HCT116 (cell line): ENCODE measurements around the gene HDAC7. TPM values are rescaled to one million over a fixed set of nuclear protein-coding genes. Genes with fewer than 3 reads are reported as not detected.

Experiments
- ATAC-seq: fragments of 200-7000 bp; cut with Tn5 transposase; 2 replicates; pipeline ENCODE4 v1.9.1; 2020; ENCODE audit warnings: mild to moderate bottlenecking, moderate library complexity
- BruUV-seq: library from RNA; stranded (reverse); fragments of 400-500 nt; replicated peaks from 2 replicates; lab custom pipeline; 2021; lab: Mats Ljungman, UMichigan
- CTCF ChIA-PET: fragments of 300-600 bp; sonication (Branson Sonifier 250); formaldehyde crosslinking; loops from one replicate; lab custom pipeline; 2021; ENCODE audit warnings: antibody characterized with exemption; lab: Charles Lee
- POLR2A ChIA-PET: fragments of 300-600, 350-600 bp; sonication (Branson Sonifier 250); formaldehyde crosslinking; loops from one replicate; lab custom pipeline; 2021; ENCODE audit warnings: antibody characterized with exemption; lab: Charles Lee
- RAD21 ChIA-PET, 2 experiments: fragments of 300-600 bp; sonication (Branson Sonifier 250); formaldehyde crosslinking; loops; one replicate each; lab custom pipeline; 2023; ENCODE audit warnings: low total read pairs in 2 of 2; ENCODE audit not compliant: uncharacterized antibody in 2 of 2, unreplicated experiment in 2 of 2, low non-redundant PET in 1 of 2; lab: Charles Lee
- DNase-seq: peaks from one replicate; pipeline ENCODE4 v3.0.0-alpha.2; 2010; ENCODE audit warnings: low read depth, low spot score
- H2AFZ ChIP-seq: fragments of 200-600 bp; shearing (Covaris generic), sonication (generic); 2 replicates; pipeline ENCODE4 v1.6.1; 2017; ENCODE audit warnings: low read depth, mixed run types, mixed read lengths, antibody characterized with exemption, low read length; ENCODE audit not compliant: poor library complexity, severe bottlenecking
- H3K27ac ChIP-seq: 2 replicates; pipeline ENCODE4 v1.5.1; 2012; ENCODE audit warnings: low read depth, low read length
- H3K27me3 ChIP-seq: fragments of 200-600 bp; sonication (generic); 2 replicates; pipeline ENCODE4 v1.6.1; 2016; ENCODE audit warnings: mixed run types, low read length, mixed read lengths; ENCODE audit not compliant: insufficient read depth
- H3K36me3 ChIP-seq, 2 experiments: fragments of 200-500 bp in 1 of 2; fragments of 200-600 bp in 1 of 2; sonication (Bioruptor generic) in 1 of 2; sonication (generic) in 1 of 2; 2 replicates each; pipeline versions ENCODE4 v1.5.1 to v1.6.1; 2014 to 2016; ENCODE audit warnings: low read length in 2 of 2, inconsistent platforms in 1 of 2, mixed read lengths in 1 of 2, mixed run types in 1 of 2; ENCODE audit not compliant: insufficient read depth in 2 of 2, control insufficient read depth in 1 of 2
- H3K4me1 ChIP-seq, 2 experiments: fragments of 200-600 bp in 1 of 2; sonication (generic) in 1 of 2; 2 replicates each; pipeline versions ENCODE4 v1.5.1 to v1.6.1; 2012 to 2017; ENCODE audit warnings: low read length in 2 of 2, inconsistent platforms in 1 of 2, mild to moderate bottlenecking in 1 of 2, mixed read lengths in 1 of 2, mixed run types in 1 of 2, moderate library complexity in 1 of 2; ENCODE audit not compliant: insufficient read depth in 2 of 2, control insufficient read depth in 1 of 2
- H3K4me2 ChIP-seq: fragments of 200-600 bp; sonication (generic); 2 replicates; pipeline ENCODE4 v1.6.1; 2017; ENCODE audit warnings: mixed run types, low read length, mixed read lengths
- H3K4me3 ChIP-seq, 2 experiments: fragments of 200-600 bp in 1 of 2; sonication (generic) in 1 of 2; replicated peaks in 1 of 2; 2 replicates each; pipeline ENCODE4 v1.5.1; 2011 to 2016; ENCODE audit warnings: low read length in 2 of 2, control low read depth in 1 of 2, low read depth in 1 of 2, mild to moderate bottlenecking in 1 of 2, mixed read lengths in 1 of 2, mixed run types in 1 of 2
- H3K79me2 ChIP-seq: fragments of 200-600 bp; sonication (generic); 2 replicates; pipeline ENCODE4 v1.6.1; 2017; ENCODE audit warnings: mild to moderate bottlenecking, mixed run types, low read length, moderate library complexity, mixed read lengths; ENCODE audit not compliant: insufficient read depth
- H3K9ac ChIP-seq: fragments of 200-600 bp; sonication (generic); 2 replicates; pipeline ENCODE4 v1.6.1; 2016; ENCODE audit warnings: low read length, mixed read lengths
- H3K9me2 ChIP-seq: fragments of 200-600 bp; sonication (generic), shearing (Covaris generic); 2 replicates; pipeline ENCODE4 v1.6.1; 2017; ENCODE audit warnings: mixed run types, mild to moderate bottlenecking, moderate library complexity; ENCODE audit not compliant: insufficient read depth
- H3K9me3 ChIP-seq, 2 experiments: fragments of 200-500 bp in 1 of 2; fragments of 200-600 bp in 1 of 2; sonication (Bioruptor generic) in 1 of 2; sonication (generic) in 1 of 2; 2 replicates each; pipeline ENCODE4 v1.6.1; 2014 to 2017; ENCODE audit warnings: low read length in 2 of 2, mixed read lengths in 2 of 2, inconsistent platforms in 1 of 2, low read depth in 1 of 2, mild to moderate bottlenecking in 1 of 2, mixed run types in 1 of 2, moderate library complexity in 1 of 2; ENCODE audit not compliant: control insufficient read depth in 1 of 2, insufficient read depth in 1 of 2
- H4K20me1 ChIP-seq: fragments of 200-600 bp; sonication (generic), shearing (Covaris generic); 2 replicates; pipeline ENCODE4 v1.6.1; 2017; ENCODE audit warnings: mixed run types, mild to moderate bottlenecking, moderate library complexity; ENCODE audit not compliant: insufficient read depth
- CEBPB ChIP-seq: IDR thresholded peaks from 2 replicates; pipeline ENCODE4 v1.6.1; 2012; ENCODE audit warnings: low read depth
- EGR1 ChIP-seq: IDR thresholded peaks from 2 replicates; pipeline ENCODE4 v1.6.1; 2012; ENCODE audit warnings: low read depth
- ELF1 ChIP-seq: IDR thresholded peaks from 2 replicates; pipeline ENCODE4 v1.6.1; 2012; ENCODE audit warnings: low read depth, borderline replicate concordance
- EZH2 ChIP-seq: fragments of 200-600 bp; sonication (generic); IDR thresholded peaks from 2 replicates; pipeline ENCODE4 v1.6.1; 2017; ENCODE audit warnings: antibody characterized with exemption, mixed run types
- EZH2phosphoT487 ChIP-seq: fragments of 200-600 bp; IDR thresholded peaks from 2 replicates; pipeline ENCODE4 v1.6.1; 2018; ENCODE audit warnings: antibody characterized with exemption, borderline replicate concordance
- JUND ChIP-seq: IDR thresholded peaks from 2 replicates; pipeline ENCODE4 v1.6.1; 2012
- POLR2A ChIP-seq: IDR thresholded peaks from 2 replicates; pipeline ENCODE4 v1.7.0; 2011; ENCODE audit warnings: borderline replicate concordance; ENCODE audit not compliant: insufficient read depth, insufficient read length; ENCODE audit errors: extremely low read depth
- POLR2AphosphoS5 ChIP-seq: IDR thresholded peaks from 2 replicates; pipeline ENCODE4 v1.6.1; 2011; ENCODE audit warnings: mild to moderate bottlenecking, low read depth, low read length, moderate library complexity
- SIN3A ChIP-seq: IDR thresholded peaks from 2 replicates; pipeline ENCODE4 v1.6.1; 2012; ENCODE audit warnings: low read depth
- SP1 ChIP-seq: IDR thresholded peaks from 2 replicates; pipeline ENCODE4 v1.6.1; 2012; ENCODE audit warnings: low read depth
- SRF ChIP-seq: IDR thresholded peaks from 2 replicates; pipeline ENCODE4 v1.6.1; 2012; ENCODE audit warnings: low read depth
- ZFX ChIP-seq: fragments of 450-650 bp; IDR thresholded peaks from 2 replicates; pipeline ENCODE4 v1.6.1; 2017
- ZNF274 ChIP-seq: fragments of 200-500 bp; sonication (Bioruptor generic); IDR thresholded peaks from 2 replicates; pipeline ENCODE4 v1.6.1; 2014; ENCODE audit warnings: mild to moderate bottlenecking, low read depth, low read length, inconsistent platforms
- intact Hi-C: fragments of 100-400 bp; cut with micrococcal nuclease; formaldehyde crosslinking; loops from 2 replicates; pipeline ENCODE4 v1.10.0; 2022
- total RNA-seq: library from RNA; stranded (reverse); gene quantifications from one replicate; pipeline ENCODE4 v1.2.1, GENCODE V29; 2021; ENCODE audit not compliant: unreplicated experiment
- TF ChIP-seq, protein P1 (sequence below): IDR thresholded peaks from 2 replicates; pipeline ENCODE4 v1.6.1; 2011; ENCODE audit warnings: mild to moderate bottlenecking, low read length, moderate library complexity; ENCODE audit not compliant: insufficient replicate concordance; ENCODE audit errors: extremely low read depth

HDAC7 gene
- total RNA-seq, 1 experiment from 2014 or later, result 38.1 TPM

DNA sequence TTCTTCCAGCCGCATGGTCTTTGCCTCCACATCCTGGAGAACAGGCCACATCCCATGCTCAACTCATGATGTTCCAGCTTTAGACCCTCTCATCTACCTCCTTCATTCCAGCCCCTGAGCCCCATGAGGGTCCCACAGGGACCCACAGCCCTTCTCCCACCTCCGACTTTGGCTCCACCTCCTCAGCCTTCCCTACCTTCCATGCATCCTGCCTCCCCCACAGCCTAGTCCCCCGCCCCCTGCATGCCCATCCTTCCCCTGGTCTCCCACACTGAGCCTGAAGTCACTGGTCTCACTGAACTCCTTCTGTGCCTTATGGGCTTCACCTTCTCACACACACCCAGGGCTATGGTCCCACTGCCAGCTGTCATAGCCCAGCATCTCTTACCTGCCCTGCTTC is 70.8 kb downstream of the HDAC7 start:
- H3K9ac ChIP-seq, result no peak overlapping the region
- ChIA-PET RAD21 (no interaction called here), CTCF (no interaction called here), POLR2A (no interaction called here)
- no TSS peak for BruUV-seq
- H3K9me3 ChIP-seq, result no peaks in the 10 kb centered on the region
- H2AFZ ChIP-seq, result no peak overlapping the region
- H3K27ac ChIP-seq, result no peak overlapping the region
- no peaks in the 10 kb centered on the region for H3K9me2 ChIP-seq
- DNase-seq (no peak), ATAC-seq (no peak)
- H4K20me1 ChIP-seq, result no peaks in the 10 kb centered on the region
- intact Hi-C loops, result no loop called here
- H3K4me1 ChIP-seq, result peaks cover 19 to 32% of the 10 kb centered on the region in 2 experiments
- TF ChIP-seq SRF (no peak), ZNF274 (no peak), POLR2AphosphoS5 (no peak), JUND (no peak), CEBPB (no peak), POLR2A (no peak), EGR1 (no peak), SP1 (no peak), SIN3A (no peak), ELF1 (no peak), EZH2 (no peak), EZH2phosphoT487 (no peak), ZFX (no peak)
- TF ChIP-seq, protein P1, sequence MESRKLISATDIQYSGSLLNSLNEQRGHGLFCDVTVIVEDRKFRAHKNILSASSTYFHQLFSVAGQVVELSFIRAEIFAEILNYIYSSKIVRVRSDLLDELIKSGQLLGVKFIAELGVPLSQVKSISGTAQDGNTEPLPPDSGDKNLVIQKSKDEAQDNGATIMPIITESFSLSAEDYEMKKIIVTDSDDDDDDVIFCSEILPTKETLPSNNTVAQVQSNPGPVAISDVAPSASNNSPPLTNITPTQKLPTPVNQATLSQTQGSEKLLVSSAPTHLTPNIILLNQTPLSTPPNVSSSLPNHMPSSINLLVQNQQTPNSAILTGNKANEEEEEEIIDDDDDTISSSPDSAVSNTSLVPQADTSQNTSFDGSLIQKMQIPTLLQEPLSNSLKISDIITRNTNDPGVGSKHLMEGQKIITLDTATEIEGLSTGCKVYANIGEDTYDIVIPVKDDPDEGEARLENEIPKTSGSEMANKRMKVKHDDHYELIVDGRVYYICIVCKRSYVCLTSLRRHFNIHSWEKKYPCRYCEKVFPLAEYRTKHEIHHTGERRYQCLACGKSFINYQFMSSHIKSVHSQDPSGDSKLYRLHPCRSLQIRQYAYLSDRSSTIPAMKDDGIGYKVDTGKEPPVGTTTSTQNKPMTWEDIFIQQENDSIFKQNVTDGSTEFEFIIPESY, result no peak
- H3K27me3 ChIP-seq, result no peaks in the 10 kb centered on the region
- H3K4me2 ChIP-seq, result no peak overlapping the region
- H3K4me3 ChIP-seq, result no peak overlapping the region
- H3K79me2 ChIP-seq, result no peaks in the 10 kb centered on the region
- H3K36me3 ChIP-seq, result no peaks in the 10 kb centered on the region
